Measurements from ENCODE around the gene EXOC4. TPM values are rescaled to one million over a fixed set of nuclear protein-coding genes. Genes with fewer than 3 reads are reported as not detected.

The EXOC4 gene
- total RNA-seq, 1 experiment from 2014 or later: 111 TPM

- no peaks in the 10 kb centered on the region for H3K4me1 ChIP-seq (ENCODE audit: low read length)
These were observed 705.9 kb downstream of the EXOC4 start for GRCh38 chr7:133958822-133959221.

GRCh38 chr7:133959505-133959904 lies 706.6 kb downstream of the EXOC4 start:
- Histone ChIP-seq H3K9me3 (ENCODE audit: low read length) (no peaks in the 10 kb centered on the region), H4K20me1 (ENCODE audit: insufficient read depth, low read depth, low read length) (no peaks in the 10 kb centered on the region), H3K9me2 (replicated peaks; ENCODE audit: insufficient read depth, low read length) (no peaks in the 10 kb centered on the region), H3K27me3 (ENCODE audit: low read length) (no peaks in the 10 kb centered on the region), H3K4me1 (ENCODE audit: low read length) (no peaks in the 10 kb centered on the region), H2AFZ (ENCODE audit: low read length) (no peak overlapping the region), H3K4me3 (ENCODE audit: low read length) (no peak overlapping the region), H3K9ac (ENCODE audit: low read length) (no peak overlapping the region), H3K27ac (ENCODE audit: low read length) (no peak overlapping the region), H3K4me2 (ENCODE audit: low read depth, low read length, poor library complexity, severe bottlenecking) (no peak overlapping the region), H3K79me2 (ENCODE audit: low read length) (no peaks in the 10 kb centered on the region), H3K36me3 (ENCODE audit: insufficient read depth, low read length) (no peaks in the 10 kb centered on the region)
- DNase-seq: no peak

More at GRCh38 chr7:133958822-133959221, 705.9 kb downstream of the EXOC4 start:
- Histone ChIP-seq H3K9ac (ENCODE audit: low read length) (no peak overlapping the region), H3K27me3 (ENCODE audit: low read length) (no peaks in the 10 kb centered on the region), H3K27ac (ENCODE audit: low read length) (no peak overlapping the region), H3K79me2 (ENCODE audit: low read length) (no peaks in the 10 kb centered on the region), H4K20me1 (ENCODE audit: insufficient read depth, low read depth, low read length) (no peaks in the 10 kb centered on the region), H3K36me3 (ENCODE audit: insufficient read depth, low read length) (no peaks in the 10 kb centered on the region), H3K4me3 (ENCODE audit: low read length) (no peak overlapping the region), H3K4me2 (ENCODE audit: low read depth, low read length, poor library complexity, severe bottlenecking) (no peak overlapping the region), H3K9me3 (ENCODE audit: low read length) (no peaks in the 10 kb centered on the region), H2AFZ (ENCODE audit: low read length) (no peak overlapping the region), H3K9me2 (replicated peaks; ENCODE audit: insufficient read depth, low read length) (no peaks in the 10 kb centered on the region)
- no peak for DNase-seq

GRCh38 chr7:133961724-133962123 lies 708.8 kb downstream of the EXOC4 start:
- Histone ChIP-seq H3K4me3 (ENCODE audit: low read length) (no peak overlapping the region), H3K4me2 (ENCODE audit: low read depth, low read length, poor library complexity, severe bottlenecking) (no peak overlapping the region), H3K27ac (ENCODE audit: low read length) (no peak overlapping the region), H3K9me2 (replicated peaks; ENCODE audit: insufficient read depth, low read length) (no peaks in the 10 kb centered on the region), H2AFZ (ENCODE audit: low read length) (no peak overlapping the region), H3K27me3 (ENCODE audit: low read length) (no peaks in the 10 kb centered on the region), H4K20me1 (ENCODE audit: insufficient read depth, low read depth, low read length) (no peaks in the 10 kb centered on the region), H3K9me3 (ENCODE audit: low read length) (no peaks in the 10 kb centered on the region), H3K9ac (ENCODE audit: low read length) (no peak overlapping the region), H3K4me1 (ENCODE audit: low read length) (no peaks in the 10 kb centered on the region), H3K36me3 (ENCODE audit: insufficient read depth, low read length) (no peaks in the 10 kb centered on the region), H3K79me2 (ENCODE audit: low read length) (no peaks in the 10 kb centered on the region)
- no peak for DNase-seq

- no peak for DNase-seq
- no peak overlapping the region for H3K4me2 ChIP-seq (ENCODE audit: low read depth, low read length, poor library complexity, severe bottlenecking)
- H3K9me3 ChIP-seq (ENCODE audit: low read length): no peaks in the 10 kb centered on the region
- H3K36me3 ChIP-seq (ENCODE audit: insufficient read depth, low read length): no peaks in the 10 kb centered on the region
- H2AFZ ChIP-seq (ENCODE audit: low read length): no peak overlapping the region
- no peaks in the 10 kb centered on the region for H3K9me2 ChIP-seq (replicated peaks; ENCODE audit: insufficient read depth, low read length)
- no peaks in the 10 kb centered on the region for H3K79me2 ChIP-seq (ENCODE audit: low read length)
- H3K9ac ChIP-seq (ENCODE audit: low read length): no peak overlapping the region
- no peaks in the 10 kb centered on the region for H3K4me1 ChIP-seq (ENCODE audit: low read length)
- H3K27me3 ChIP-seq (ENCODE audit: low read length): no peaks in the 10 kb centered on the region
- no peak overlapping the region for H3K27ac ChIP-seq (ENCODE audit: low read length)
- H3K4me3 ChIP-seq (ENCODE audit: low read length): no peak overlapping the region
- H4K20me1 ChIP-seq (ENCODE audit: insufficient read depth, low read depth, low read length): no peaks in the 10 kb centered on the region
These were observed 709.8 kb downstream of the EXOC4 start for GRCh38 chr7:133962646-133963045.

GRCh38 chr7:133963629-133964028 lies 710.8 kb downstream of the EXOC4 start:
- Histone ChIP-seq H3K36me3 (ENCODE audit: insufficient read depth, low read length) (no peaks in the 10 kb centered on the region), H3K4me2 (ENCODE audit: low read depth, low read length, poor library complexity, severe bottlenecking) (no peak overlapping the region), H4K20me1 (ENCODE audit: insufficient read depth, low read depth, low read length) (no peaks in the 10 kb centered on the region), H3K27me3 (ENCODE audit: low read length) (no peaks in the 10 kb centered on the region), H3K4me3 (ENCODE audit: low read length) (no peak overlapping the region), H3K4me1 (ENCODE audit: low read length) (no peaks in the 10 kb centered on the region), H3K9me3 (ENCODE audit: low read length) (no peaks in the 10 kb centered on the region), H3K9ac (ENCODE audit: low read length) (no peak overlapping the region), H3K27ac (ENCODE audit: low read length) (no peak overlapping the region), H3K79me2 (ENCODE audit: low read length) (no peaks in the 10 kb centered on the region), H2AFZ (ENCODE audit: low read length) (no peak overlapping the region), H3K9me2 (replicated peaks; ENCODE audit: insufficient read depth, low read length) (no peaks in the 10 kb centered on the region)
- no peak for DNase-seq

- H3K4me2 ChIP-seq (ENCODE audit: low read depth, low read length, poor library complexity, severe bottlenecking): no peak overlapping the region
- no peak overlapping the region for H3K27ac ChIP-seq (ENCODE audit: low read length)
- no peaks in the 10 kb centered on the region for H3K9me3 ChIP-seq (ENCODE audit: low read length)
- H3K36me3 ChIP-seq (ENCODE audit: insufficient read depth, low read length): no peaks in the 10 kb centered on the region
- no peaks in the 10 kb centered on the region for H3K79me2 ChIP-seq (ENCODE audit: low read length)
- H2AFZ ChIP-seq (ENCODE audit: low read length): no peak overlapping the region
- H3K4me1 ChIP-seq (ENCODE audit: low read length): no peaks in the 10 kb centered on the region
- no peaks in the 10 kb centered on the region for H3K27me3 ChIP-seq (ENCODE audit: low read length)
- no peak overlapping the region for H3K4me3 ChIP-seq (ENCODE audit: low read length)
- no peaks in the 10 kb centered on the region for H4K20me1 ChIP-seq (ENCODE audit: insufficient read depth, low read depth, low read length)
- DNase-seq: no peak
- no peaks in the 10 kb centered on the region for H3K9me2 ChIP-seq (replicated peaks; ENCODE audit: insufficient read depth, low read length)
- no peak overlapping the region for H3K9ac ChIP-seq (ENCODE audit: low read length)
These were observed 718.7 kb downstream of the EXOC4 start for GRCh38 chr7:133971625-133972024.

GRCh38 chr7:133973710-133974109 lies 720.8 kb downstream of the EXOC4 start:
- no peak overlapping the region for H2AFZ ChIP-seq (ENCODE audit: low read length)
- no peak for DNase-seq
- no peaks in the 10 kb centered on the region for H3K36me3 ChIP-seq (ENCODE audit: insufficient read depth, low read length)
- 0 out of 2 replicates have a peak, but pooled peaks cover 3% of the 10 kb centered on the region for H4K20me1 ChIP-seq (ENCODE audit: insufficient read depth, low read depth, low read length)
- no peak overlapping the region for H3K4me3 ChIP-seq (ENCODE audit: low read length)
- no peak overlapping the region for H3K4me2 ChIP-seq (ENCODE audit: low read depth, low read length, poor library complexity, severe bottlenecking)
- H3K4me1 ChIP-seq (ENCODE audit: low read length): no peaks in the 10 kb centered on the region
- H3K9me2 ChIP-seq (replicated peaks; ENCODE audit: insufficient read depth, low read length): no peaks in the 10 kb centered on the region
- no peak overlapping the region for H3K9ac ChIP-seq (ENCODE audit: low read length)
- H3K79me2 ChIP-seq (ENCODE audit: low read length): no peaks in the 10 kb centered on the region
- no peaks in the 10 kb centered on the region for H3K9me3 ChIP-seq (ENCODE audit: low read length)
- H3K27me3 ChIP-seq (ENCODE audit: low read length): no peaks in the 10 kb centered on the region
- no peak overlapping the region for H3K27ac ChIP-seq (ENCODE audit: low read length)

- Histone ChIP-seq H4K20me1 (ENCODE audit: insufficient read depth, low read depth, low read length) (0 out of 2 replicates have a peak, but pooled peaks cover 3% of the 10 kb centered on the region), H3K4me1 (ENCODE audit: low read length) (no peaks in the 10 kb centered on the region), H3K4me3 (ENCODE audit: low read length) (no peak overlapping the region), H3K4me2 (ENCODE audit: low read depth, low read length, poor library complexity, severe bottlenecking) (no peak overlapping the region), H3K27me3 (ENCODE audit: low read length) (no peaks in the 10 kb centered on the region), H3K9ac (ENCODE audit: low read length) (no peak overlapping the region), H3K9me3 (ENCODE audit: low read length) (no peaks in the 10 kb centered on the region), H3K27ac (ENCODE audit: low read length) (no peak overlapping the region), H3K79me2 (ENCODE audit: low read length) (no peaks in the 10 kb centered on the region), H2AFZ (ENCODE audit: low read length) (no peak overlapping the region), H3K9me2 (replicated peaks; ENCODE audit: insufficient read depth, low read length) (no peaks in the 10 kb centered on the region), H3K36me3 (ENCODE audit: insufficient read depth, low read length) (no peaks in the 10 kb centered on the region)
- DNase-seq: no peak
These were observed 722.3 kb downstream of the EXOC4 start for GRCh38 chr7:133975130-133975529.

GRCh38 chr7:133976140-133976539 lies 723.3 kb downstream of the EXOC4 start:
- Histone ChIP-seq H3K9ac (ENCODE audit: low read length) (no peak overlapping the region), H3K4me2 (ENCODE audit: low read depth, low read length, poor library complexity, severe bottlenecking) (no peak overlapping the region), H2AFZ (ENCODE audit: low read length) (no peak overlapping the region), H3K27ac (ENCODE audit: low read length) (no peak overlapping the region), H3K9me3 (ENCODE audit: low read length) (no peaks in the 10 kb centered on the region), H3K4me3 (ENCODE audit: low read length) (no peak overlapping the region), H4K20me1 (ENCODE audit: insufficient read depth, low read depth, low read length) (0 out of 2 replicates have a peak, but pooled peaks cover 3% of the 10 kb centered on the region), H3K36me3 (ENCODE audit: insufficient read depth, low read length) (no peaks in the 10 kb centered on the region), H3K4me1 (ENCODE audit: low read length) (no peaks in the 10 kb centered on the region), H3K9me2 (replicated peaks; ENCODE audit: insufficient read depth, low read length) (no peaks in the 10 kb centered on the region), H3K27me3 (ENCODE audit: low read length) (no peaks in the 10 kb centered on the region), H3K79me2 (ENCODE audit: low read length) (no peaks in the 10 kb centered on the region)
- no peak for DNase-seq

Measured in Karpas-422 (cell line).